GM19351 (cell line): ENCODE data around the gene TCEA2.

Source experiments
- ATAC-seq: cut with Tn5 transposase; IDR thresholded peaks from one replicate; pipeline ENCODE4 v1.9.1; 2021; ENCODE audit warnings: mild to moderate bottlenecking, moderate library complexity; ENCODE audit not compliant: unreplicated experiment

TCEA2 gene

DNA sequence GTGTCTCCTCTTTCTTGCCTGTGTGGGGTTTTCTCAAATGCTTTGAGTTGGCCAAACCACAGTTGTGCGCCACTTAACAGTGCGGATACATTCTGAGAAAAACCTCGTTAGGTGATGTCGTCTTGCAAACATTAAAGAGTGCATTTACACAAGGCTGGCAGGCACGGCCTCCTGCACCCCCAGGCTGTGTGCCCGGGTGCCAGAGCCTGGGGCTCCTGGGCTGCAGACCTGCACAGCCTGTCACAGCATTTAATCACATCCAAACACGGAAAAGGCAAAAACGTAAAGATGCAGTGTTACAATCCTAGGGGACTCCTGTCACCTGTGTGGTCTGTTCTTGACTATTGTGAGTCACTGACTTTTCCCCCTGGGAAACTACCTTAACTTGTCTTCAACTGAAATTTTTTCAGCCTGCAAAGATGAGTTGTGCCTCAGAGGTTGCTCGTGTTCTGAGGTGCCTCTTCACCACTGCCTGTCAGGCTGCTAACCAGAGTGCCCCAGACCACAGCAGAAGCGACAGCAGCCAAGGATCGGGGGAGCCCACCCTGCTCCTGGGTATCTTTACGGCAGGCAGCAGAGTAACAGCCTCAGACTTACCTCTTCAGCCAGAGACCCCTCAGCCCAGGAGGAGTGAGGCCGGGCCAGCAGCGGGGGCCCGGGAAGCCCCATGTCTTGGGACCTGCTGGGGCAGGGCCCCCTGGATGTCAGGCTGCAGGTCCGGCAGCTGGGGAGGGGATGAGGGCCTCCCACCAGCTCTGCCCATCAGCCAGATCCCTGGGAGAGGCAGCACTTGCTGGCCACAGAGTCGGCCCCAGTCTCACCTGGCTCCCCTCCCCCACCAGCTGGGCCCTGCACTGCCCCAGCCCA, 27.7 kb upstream of the TCEA2 start:
- no peak for ATAC-seq

DNA sequence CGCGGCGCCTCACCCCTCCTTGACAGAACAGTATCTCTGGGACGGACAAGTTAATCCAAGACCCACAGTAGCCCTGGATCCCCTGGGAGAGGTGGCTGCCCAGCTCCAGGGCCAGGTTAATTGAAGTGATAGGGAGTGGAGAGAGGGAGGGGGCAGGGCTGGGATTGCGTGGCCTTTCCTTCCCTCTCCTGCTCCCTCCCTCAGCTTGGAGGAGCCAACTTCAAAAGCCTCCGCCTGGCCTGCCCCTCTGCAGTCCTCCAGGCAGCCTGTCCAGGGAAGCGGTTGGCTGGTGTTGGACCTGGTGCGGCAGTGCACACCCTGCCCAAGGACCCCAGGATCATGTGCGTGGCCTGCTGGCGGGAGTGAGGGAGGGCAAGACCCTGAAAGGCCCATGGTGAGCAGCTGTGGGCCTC, 27.1 kb upstream of the TCEA2 start, which contains the start of gene C20orf204:
Gene C20orf204, plus strand, starts transcription at position 250 of the 413 bp plus-strand sequence. Its CDS starts 142 bp downstream, at position 392.
- ATAC-seq = no peak

DNA sequence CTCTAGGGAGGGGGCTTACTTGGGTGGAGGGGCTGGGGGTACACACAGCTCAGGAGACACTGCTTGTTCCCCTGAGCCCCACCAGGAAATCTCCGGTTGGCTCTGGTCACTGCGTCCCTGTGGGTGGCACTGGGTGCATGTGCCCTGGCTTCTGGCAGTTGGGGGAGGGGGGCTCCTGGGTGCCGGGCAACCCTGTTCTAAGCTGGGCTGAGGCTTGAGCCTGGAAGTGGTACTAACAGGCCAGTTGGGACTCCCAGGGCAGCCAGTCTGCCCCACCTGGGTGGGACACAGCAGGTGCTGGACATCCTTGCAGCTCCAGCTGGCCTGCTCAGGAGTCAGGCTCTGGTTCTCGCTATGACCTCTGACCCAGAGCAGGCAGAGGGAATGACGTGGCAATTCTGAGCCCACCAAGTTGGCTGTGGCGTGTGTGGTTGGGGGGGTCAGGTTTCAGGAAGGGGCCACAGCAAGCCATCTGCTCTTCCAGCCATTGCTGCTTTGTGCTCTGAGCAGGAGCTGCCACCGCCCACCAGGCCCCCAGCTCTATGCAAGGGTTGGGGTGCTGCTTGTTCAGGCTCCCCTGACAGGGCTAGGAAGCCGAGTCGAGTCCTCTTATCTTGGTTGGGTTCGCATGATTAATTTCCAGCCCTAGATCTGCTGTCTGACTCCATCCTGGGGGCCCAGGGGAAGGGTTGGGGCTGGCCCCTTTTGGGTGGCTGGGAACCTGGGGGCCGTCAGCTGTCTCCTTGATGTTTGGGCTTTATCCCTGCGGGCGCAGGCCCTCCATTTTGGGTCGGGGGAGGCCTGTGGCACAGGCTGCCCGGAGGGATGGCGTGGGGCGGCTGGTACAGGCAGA, 26.4 kb upstream of the TCEA2 start:
- ATAC-seq = no peak

DNA sequence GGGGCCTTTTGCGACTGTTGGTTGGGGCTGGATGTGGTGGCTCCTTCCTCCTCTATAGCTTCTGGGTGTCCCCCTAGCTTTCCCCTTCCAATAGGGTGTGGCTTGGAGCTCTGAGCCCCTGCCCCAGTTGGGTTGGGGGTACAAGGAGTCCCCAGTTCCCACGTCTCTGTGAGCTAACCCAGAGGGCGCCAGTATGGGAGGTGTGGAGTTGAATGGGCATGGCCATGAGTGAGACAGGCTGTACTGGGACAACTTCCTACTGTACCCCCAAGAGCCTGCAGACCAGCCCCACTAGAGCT, 25.9 kb upstream of the TCEA2 start:
- no peak for ATAC-seq

DNA sequence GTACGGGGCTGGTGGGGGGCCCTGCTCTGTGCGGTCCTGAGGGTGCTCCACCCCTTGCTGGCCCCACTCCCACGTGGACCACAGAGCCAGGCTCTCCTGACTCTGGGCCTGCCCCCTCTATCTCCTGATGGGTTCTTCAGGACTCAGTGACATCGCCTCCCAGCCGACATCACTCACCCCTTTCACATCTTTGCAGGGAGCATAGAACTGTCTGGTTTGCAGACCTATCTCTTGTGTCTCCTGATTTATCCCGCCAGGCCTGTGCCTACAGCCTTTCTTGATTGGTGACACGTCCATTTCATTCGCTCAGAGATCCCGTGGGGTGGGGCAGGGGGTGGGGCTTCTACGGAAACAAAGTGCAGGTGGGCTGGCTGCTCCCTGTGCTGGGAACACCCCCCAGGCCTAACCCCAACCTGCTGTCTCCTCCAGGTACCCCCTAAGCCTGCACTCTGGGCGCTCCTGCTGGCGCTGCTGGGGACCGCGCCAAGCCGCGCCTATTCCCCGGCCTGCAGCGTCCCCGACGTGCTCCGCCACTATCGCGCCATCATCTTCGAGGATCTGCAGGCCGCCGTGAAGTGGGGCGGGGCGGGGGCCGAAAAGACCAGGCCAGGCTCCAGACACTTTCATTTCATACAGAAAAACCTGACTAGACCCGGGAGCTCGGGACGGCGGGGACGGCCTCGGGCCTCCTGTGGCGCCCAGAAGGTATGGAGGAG, 25.3 kb upstream of the TCEA2 start:
- ATAC-seq = peak; percentile 6

DNA sequence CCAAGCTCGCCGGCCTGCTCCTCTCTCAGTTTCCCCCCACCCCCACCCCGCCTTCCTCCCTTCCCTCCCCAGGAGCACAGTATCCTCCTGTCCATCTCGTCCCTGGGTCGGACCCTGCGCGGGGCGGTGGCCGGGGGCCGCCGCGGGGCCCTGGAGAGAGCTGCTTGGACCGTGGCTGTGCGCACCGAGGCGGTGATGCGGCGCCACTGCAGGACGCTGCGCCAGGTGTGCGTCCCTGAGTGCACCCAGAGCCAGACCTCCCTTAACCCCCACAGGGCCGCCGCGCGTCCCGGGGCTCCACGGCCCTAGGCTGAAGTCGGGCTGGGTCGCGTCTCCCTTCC, 24.8 kb upstream of the TCEA2 start:
- ATAC-seq = peak; percentile 35

DNA sequence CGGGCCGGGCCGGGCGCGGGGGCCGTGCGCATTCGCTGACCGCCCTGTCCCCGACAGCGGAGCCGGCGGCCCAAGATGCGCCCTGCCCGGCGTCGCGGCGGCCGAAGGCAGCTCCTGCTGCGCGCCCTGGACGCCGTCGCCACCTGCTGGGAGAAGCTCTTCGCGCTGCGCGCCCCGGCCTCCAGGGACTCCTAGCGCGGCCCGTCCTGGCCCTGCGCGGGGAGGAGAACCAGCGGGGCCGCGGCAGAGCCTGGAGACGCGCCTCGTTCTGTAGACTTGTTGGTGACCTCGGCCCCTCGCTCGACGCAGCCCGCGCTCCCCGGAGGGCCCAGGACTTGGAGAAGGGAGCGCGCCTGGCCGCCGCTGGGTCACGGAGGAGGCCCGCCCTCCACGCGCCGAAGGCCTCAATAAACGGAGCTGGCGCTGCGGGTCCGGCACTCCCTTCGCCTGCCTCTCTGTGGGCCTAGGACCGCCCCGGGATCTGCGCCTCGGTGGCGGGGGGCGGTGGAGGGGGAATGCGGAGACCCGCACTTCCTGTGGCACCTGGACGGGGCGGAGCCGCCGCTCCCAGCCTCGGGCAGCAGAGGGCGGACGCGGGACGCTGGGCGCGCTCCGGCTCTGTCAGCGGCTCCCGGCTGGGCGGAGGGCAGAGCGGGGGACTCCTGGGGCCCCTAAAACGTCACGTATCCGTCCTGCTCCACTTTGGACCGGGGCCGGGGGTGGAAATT, 24.3 kb upstream of the TCEA2 start:
- peak; percentile 50 for ATAC-seq

DNA sequence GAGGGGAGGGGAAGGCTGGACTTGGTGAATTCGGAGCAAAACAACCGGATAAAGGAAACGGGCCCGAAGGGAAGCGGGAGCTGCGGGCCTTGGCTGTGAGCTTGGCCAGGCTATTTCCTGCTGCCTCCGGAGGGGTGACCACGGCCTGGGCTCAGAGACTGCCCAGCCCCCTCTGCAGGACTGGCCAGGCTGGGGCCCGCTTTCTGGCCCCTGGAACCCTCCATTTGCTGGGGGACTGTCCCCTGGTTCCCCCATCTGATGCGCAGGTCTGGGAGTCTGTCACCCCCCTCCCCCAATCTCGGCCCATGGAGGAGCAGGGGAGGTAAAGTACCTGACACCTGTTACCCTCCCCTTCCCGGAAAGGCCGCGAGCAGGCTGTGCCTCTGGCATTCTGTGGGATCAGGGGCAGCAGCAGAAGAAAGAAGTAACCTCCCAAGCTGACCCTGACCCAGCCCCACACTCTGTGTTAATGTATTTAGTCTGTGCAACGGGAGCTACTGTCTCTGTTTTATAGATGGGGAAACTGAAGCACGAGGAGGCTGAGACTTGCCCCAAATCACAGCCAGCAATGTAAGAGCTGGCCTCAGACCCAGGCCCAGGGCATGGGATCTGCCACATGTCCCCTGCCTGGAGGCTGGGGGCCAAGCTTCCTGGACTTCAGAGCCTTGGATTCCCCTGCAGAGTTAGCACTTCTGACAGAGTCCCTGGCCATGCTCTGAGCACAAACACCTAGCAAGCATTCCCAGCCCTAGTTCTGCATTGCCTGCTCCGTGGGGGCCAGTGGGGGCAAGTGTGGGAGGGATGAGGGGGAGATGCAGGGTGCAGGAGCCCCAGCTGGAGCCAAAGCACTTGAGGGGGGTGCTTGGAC, 23.5 kb upstream of the TCEA2 start:
- ATAC-seq = no peak

DNA sequence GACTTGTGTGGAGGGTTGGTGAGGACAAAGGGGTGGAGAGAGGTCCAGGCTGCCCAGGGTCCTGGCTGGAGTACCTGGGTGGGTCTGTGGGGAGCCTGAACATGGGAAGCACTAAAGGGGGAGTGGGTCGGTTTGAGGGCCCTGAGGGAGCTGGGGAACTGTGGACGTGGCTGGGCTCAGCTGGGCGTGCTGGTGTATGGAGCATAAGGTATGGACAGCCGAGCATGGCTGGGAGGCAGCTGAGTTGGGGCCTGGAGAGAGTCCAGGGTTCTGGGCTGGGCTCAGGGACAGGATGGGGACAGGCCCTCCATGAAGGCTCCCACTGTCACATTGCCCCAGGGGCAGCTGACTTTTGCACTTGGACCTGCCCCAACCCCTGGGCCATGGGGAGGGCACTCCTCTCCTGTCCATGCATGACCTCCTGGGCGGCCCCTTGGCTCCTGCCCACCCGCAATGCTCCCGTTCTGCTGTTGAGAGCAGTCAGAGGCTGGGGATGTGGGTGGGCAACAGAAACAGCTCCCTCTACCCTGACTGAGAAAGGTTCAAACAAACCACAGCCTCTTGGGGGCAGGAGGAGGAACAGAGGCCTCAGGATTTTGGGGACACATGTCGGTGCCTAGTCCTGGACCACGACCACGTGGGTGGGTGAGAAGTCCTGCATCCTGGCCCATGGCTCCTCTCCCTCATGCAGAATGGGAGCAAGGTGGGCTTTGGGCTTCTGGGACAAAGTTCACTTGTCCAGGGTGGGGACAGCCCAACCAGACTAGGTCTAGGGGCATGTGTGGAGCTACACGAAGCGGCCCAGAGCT, 22.6 kb upstream of the TCEA2 start:
- ATAC-seq = no peak

DNA sequence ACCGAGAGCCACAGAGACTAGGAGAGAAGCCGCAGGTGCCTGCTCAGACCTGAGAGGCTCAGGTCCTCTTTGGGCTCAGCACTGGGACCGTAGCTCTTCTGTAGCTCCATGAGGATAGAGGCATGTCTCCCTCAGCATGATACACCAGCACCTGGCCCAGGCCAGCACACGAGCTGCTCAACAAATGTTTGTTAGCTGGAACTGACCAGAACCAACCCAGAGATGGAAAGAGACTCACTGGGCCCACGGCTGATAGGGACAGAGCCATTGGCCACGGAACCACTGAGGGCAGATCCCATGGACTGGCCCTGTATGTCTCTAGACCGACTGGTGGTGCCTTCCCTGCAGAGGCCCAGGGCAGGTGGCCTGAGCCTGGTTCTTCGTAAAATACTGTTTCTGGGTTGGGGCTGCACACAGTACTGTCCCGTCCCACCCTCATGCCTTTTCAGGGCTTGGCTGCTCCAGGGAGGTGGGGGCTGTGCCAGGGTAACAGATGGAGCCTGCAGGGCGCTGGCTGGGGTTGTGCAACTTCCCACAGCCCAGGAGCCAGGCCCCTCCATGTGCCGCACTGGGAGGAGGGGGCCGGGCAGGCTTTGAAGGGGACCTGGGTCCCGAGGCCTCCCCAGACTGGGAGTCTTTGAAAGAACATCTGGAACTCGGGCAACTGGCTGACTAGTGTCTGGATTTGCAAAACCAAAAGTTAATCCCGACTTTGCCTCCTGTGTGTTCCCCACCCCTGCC, 21.8 kb upstream of the TCEA2 start:
- ATAC-seq = no peak

DNA sequence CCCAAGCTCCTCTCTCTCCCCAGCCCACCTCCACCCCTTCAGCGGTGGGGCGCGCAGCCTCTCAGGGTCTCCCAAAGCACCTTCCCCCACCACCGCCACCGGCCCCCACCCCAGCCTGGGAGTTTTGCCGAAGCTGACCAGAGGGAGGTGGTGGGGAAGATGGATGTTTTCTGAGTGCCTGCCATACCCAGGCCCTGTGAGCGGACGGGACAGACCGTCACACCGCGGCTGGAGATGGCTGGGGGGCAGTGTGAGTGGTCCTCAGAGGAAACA, 21.3 kb upstream of the TCEA2 start:
- no peak for ATAC-seq

DNA sequence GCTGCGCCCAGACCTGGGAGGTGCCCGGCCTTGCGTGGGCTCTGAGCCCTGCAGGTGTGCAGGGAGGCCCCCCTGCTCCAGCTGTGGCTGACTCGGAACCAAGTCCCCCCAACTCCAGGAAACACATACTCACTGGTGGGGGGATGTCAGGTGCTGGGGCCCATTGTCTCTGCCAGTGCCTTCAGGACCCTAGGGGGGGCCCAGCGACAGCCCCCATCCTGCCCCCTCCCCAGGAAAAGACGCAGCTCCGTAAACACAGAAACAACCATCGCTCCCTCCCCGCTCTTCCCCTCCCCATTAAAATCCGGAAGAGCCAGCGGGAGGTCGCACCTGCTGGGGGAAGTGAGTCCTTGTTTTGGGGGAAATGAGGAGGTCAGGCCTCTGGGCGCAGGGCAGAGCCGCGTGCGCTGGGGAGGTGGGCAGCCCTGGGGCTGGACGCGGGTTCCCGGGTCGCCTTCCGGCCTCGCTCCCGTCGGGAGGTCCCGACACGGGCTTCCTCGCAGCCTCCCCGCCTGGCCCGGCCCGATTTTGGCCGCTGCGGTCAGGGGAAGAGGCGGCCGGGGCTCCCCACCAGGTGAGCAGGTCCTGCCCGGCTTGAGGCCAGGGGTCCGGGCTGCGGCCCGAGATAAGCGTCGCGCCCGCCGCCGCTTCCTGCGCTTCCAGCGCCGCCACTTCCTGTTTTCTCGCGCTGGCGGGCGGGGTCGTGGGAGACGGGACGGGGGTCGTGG, 20.8 kb upstream of the TCEA2 start:
- no peak for ATAC-seq

DNA sequence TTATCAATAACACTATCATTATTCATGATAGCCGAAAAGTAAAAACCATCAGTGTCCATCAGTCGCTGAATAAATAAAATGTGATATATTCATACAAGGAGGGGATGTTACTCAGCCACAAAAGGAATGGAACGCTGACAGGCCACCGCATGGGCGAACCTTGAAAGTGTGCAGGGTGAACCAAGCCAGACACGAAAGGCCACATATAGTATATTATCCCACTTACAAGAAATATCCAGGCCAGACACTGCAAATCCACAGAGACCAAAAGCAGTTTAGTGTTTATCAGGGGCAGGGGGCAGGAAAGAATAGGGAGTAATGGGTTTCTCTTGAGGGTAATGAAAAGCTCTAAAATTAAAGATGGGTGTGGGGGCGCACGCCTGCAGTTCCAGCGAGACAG, 19.2 kb upstream of the TCEA2 start:
- no peak for ATAC-seq

DNA sequence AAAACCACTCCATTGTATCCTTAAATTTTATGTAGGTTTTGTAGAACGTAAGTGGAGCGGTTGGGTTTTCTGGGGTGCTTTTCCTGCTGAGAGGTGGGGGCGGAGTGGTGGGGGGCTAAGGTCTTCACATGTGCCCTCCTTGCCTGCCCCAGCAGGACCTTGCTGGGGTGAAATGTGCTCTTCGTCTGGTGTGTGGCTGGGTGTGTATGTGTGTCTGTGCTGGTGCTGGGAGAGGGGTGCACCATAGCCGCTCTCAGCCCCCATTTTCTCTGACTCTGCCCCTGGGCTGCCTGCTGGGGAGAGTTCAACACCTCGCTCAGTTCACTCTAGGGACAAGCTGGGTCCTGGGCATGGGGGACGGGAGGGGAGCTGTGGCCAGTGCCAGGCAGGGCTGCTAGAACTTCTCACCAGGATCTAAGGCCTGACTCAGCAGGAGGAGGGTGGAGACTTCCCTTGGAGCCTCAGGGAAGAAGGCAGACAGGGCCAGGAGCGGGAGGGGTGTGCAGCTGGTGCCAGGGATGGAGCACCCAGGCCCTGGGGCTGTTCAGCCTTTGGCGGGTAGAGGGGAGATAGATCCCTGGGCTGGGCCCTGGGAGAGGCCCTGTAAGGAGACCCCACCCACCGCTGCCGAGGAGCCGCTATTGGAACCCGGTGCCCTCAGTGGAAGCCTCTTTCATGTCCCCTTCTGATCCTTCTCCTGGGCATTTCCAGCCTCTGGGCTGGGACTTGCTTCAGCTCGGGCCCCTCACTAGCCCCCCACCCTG, 18.3 kb upstream of the TCEA2 start:
- no peak for ATAC-seq

DNA sequence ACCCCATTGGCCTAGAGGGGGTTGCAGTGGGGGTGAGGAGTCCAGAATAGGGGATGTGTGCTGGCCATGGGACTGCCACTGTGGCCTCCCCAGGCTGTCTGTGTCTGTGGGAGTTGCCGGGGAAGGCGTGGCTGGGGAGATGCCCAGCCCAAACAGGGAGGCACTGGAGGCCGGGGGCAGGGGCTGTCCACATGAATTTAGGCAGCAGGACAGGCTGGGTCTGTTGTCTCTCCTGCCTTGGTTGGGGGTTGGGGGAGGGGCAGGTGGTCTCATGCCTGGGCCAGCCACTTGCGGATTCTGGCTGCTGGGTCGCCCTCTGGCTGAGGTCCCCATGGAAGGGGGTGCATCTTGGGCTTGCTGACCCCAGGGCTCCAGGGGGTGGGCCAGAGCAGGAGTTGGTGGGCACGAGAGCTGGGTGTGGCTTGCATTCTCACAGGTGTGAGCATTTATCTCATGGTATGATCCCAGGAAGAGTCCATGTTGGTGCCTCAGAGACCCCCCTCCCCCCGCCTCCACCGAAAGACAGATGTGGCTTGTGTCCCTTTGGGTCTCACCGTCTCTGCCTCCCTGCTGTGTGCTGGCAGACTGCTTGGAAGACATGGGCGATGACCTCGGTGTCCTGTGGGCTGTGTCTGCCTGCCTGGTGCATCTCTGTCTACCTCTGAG, 17.5 kb upstream of the TCEA2 start:
- no peak for ATAC-seq

DNA sequence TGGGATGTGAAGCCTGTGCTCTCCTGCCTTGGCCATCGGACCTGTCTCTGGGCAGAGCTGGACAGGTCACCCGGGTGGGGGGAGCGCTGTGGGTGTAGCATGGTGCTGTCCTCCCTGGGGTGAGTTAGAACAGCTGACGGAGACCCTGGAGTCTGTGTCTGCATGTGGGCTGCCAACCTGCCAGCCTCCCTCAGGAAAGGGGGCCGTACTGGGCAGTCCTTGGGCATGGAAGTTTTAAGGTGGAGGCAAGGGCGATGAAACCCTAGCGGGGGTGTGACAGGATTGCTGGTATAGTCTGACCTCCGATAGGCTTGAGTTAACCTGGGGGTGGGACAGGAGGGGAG, 16.0 kb upstream of the TCEA2 start:
- no peak for ATAC-seq

DNA sequence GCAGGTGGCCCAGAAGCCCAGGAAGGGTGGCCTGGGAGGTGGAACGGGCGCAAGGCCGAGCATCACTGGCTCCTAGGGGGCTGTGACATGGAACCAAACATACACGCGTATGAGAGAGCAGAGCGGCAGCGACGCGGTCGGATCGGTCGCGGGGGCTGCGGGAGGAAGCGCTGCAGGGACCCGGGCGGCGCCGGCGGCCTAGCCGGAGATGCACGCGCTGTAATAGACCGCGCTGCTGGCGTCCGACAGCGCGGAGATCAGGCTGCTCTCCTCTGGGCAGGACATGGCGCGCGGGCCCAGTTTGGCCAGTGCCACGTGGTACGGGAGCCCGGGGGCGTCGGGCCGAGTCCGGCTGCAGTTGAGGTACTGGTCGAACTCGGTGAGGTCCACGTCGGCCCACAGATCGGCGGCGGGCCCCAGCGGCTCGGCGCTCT, 15.0 kb upstream of the TCEA2 start:
- no peak for ATAC-seq
